WTC11 (cell line): ENCODE measurements around the gene UBLCP1.

Experiments used
- CBFB ChIP-seq: sonication (generic); formaldehyde crosslinking; IDR thresholded peaks from 2 replicates; pipeline ENCODE4 v1.8.1; 2022; ENCODE audit warnings: mild to moderate bottlenecking, low read depth, missing genetic modification reagents
- CREB1 ChIP-seq: sonication (generic); formaldehyde crosslinking; IDR thresholded peaks from 2 replicates; pipeline ENCODE4 v1.8.0; 2023; ENCODE audit warnings: mild to moderate bottlenecking, missing genetic modification reagents
- CTCF ChIP-seq: fragments of 200-600 bp; IDR thresholded peaks from 2 replicates; pipeline ENCODE4 v1.8.0; 2022; ENCODE audit warnings: antibody characterized with exemption
- TEAD4 ChIP-seq: sonication (generic); formaldehyde crosslinking; IDR thresholded peaks from 2 replicates; pipeline ENCODE4 v1.8.0; 2022; ENCODE audit warnings: mild to moderate bottlenecking, missing genetic modification reagents
- ZBTB21 ChIP-seq: sonication (generic); formaldehyde crosslinking; IDR thresholded peaks from 2 replicates; pipeline ENCODE4 v1.8.1; 2023; ENCODE audit warnings: mild to moderate bottlenecking, missing genetic modification reagents, borderline replicate concordance
- ZNF423 ChIP-seq: fragments of 250-450 bp; sonication (Bioruptor Pico); IDR thresholded peaks from 2 replicates; pipeline ENCODE4 v2.1.2; 2022; ENCODE audit warnings: mild to moderate bottlenecking, moderate library complexity

GRCh38 chr5:159216454-159216853, 46.6 kb upstream of the UBLCP1 start:
- no peak for TF ChIP-seq ZBTB21 (CRISPR knock-in tag)
- no peak for TF ChIP-seq CTCF
- TF ChIP-seq CBFB (CRISPR knock-in tag): no peak
- no peak for TF ChIP-seq TEAD4 (CRISPR knock-in tag)
- TF ChIP-seq ZNF423: no peak
- no peak for TF ChIP-seq CREB1 (CRISPR knock-in tag)
